ENCODE measurements around the gene TRAP1. TPM values are rescaled to one million over a fixed set of nuclear protein-coding genes. Genes with fewer than 3 reads are reported as not detected.

Gene TRAP1
- total and polyA plus RNA-seq, 4 donors, result 78.3 to 148 (median 112) TPM

- H3K9ac ChIP-seq (ENCODE audit: low read depth in 1 of 2, low read length in 2 of 2), result no peak overlapping the region
Observed at GRCh38 chr16:3645504-3646347, 71.6 kb downstream of the TRAP1 start.

More at GRCh38 chr16:3645504-3646347, 71.6 kb downstream of the TRAP1 start:
- DNase-seq (ENCODE audit: low spot score), result no peak
- Histone ChIP-seq H3K36me3 (ENCODE audit: control insufficient read depth in 4 of 4, insufficient read depth in 3 of 4, low read depth in 1 of 4, low read length in 3 of 4) (peaks cover 0 to 8% (median 0%) of the 10 kb centered on the region in 4 donors), H3K9me3 (ENCODE audit: control insufficient read depth in 4 of 4, low read length in 3 of 4) (no peaks in the 10 kb centered on the region), H3K4me1 (ENCODE audit: control insufficient read depth in 4 of 4, insufficient read depth in 4 of 4, low read length in 3 of 4) (peaks cover 0 to 8% (median 3%) of the 10 kb centered on the region in 4 donors), H3K27me3 (ENCODE audit: control insufficient read depth in 4 of 4, insufficient read depth in 4 of 4, low read length in 3 of 4) (no peaks in the 10 kb centered on the region), H3K4me3 (ENCODE audit: low read depth in 1 of 3, low read length in 3 of 3) (no peak overlapping the region), H3K27ac (ENCODE audit: low read depth in 1 of 2, low read length in 2 of 2) (no peak overlapping the region)
- 88% methylated on average over 19 of the region's 19 CpGs for WGBS
- no peak for TF ChIP-seq CTCF (IDR thresholded peaks at IDR 0.05; ENCODE audit: low read depth, low read length, missing input control)
- TF ChIP-seq REST (IDR thresholded peaks at IDR 0.05), result no peak
- no peak for TF ChIP-seq TAF1 (conservative IDR thresholded peaks at IDR 0.05)
- TF ChIP-seq FOXA1 (IDR thresholded peaks at IDR 0.05), result no peak
- TF ChIP-seq HNF4G (IDR thresholded peaks at IDR 0.05), result no peak
- TF ChIP-seq NR2F2 (IDR thresholded peaks at IDR 0.05), result no peak
- no peak for TF ChIP-seq ATF3 (IDR thresholded peaks at IDR 0.05)
- TF ChIP-seq GABPA (IDR thresholded peaks at IDR 0.05 in 1 of 2, conservative IDR thresholded peaks at IDR 0.05 in 1 of 2), result no peak
- TF ChIP-seq YY1 (IDR thresholded peaks at IDR 0.05), result no peak
- TF ChIP-seq RAD21 (IDR thresholded peaks at IDR 0.05), result no peak
- no peak for TF ChIP-seq MAX (IDR thresholded peaks at IDR 0.05)
- no peak for TF ChIP-seq SP1 (IDR thresholded peaks at IDR 0.05)
- no peak for TF ChIP-seq ZBTB33 (IDR thresholded peaks at IDR 0.05)
- TF ChIP-seq HNF4A (conservative IDR thresholded peaks at IDR 0.05), result no peak
- TF ChIP-seq RXRA (IDR thresholded peaks at IDR 0.05), result no peak
- no peak for TF ChIP-seq FOXA2 (IDR thresholded peaks at IDR 0.05)

All from liver (tissue), 9 donors.